Stimulated activated naive CD8-positive, alpha-beta T cell treated with anti-CD3 and anti-CD28 coated beads, Interleukin-15, Interleukin-2, amounts not matched to agents 100 ng/mL and 50 ng/mL, for 24 hours (primary cell): ENCODE data around the gene FAM168A.
A peak's percentile ranks its signal among the peaks of the same experiment; 100 is the strongest.
"Not testable (repeated sequence)": the region's sequence is repeated elsewhere in the genome, so short reads cannot be mapped to it uniquely, and the experiment has no call there.

Experiments
- H3K27ac Mint-ChIP-seq: one replicate; pipeline ENCODE4 v1.8.0; 2021; ENCODE audit warnings: mild to moderate bottlenecking, mixed read lengths
- H3K27me3 Mint-ChIP-seq: one replicate; pipeline ENCODE4 v1.8.0; 2021; ENCODE audit warnings: mixed read lengths
- H3K36me3 Mint-ChIP-seq: one replicate; pipeline ENCODE4 v1.8.0; 2021; ENCODE audit warnings: low read depth, mixed read lengths
- H3K4me1 Mint-ChIP-seq: one replicate; pipeline ENCODE4 v1.8.0; 2021; ENCODE audit warnings: low read depth, mixed read lengths
- H3K4me3 Mint-ChIP-seq: one replicate; pipeline ENCODE4 v1.8.0; 2021; ENCODE audit warnings: mild to moderate bottlenecking, mixed read lengths
- H3K9me3 Mint-ChIP-seq: one replicate; pipeline ENCODE4 v1.8.0; 2021; ENCODE audit warnings: mixed read lengths

Gene FAM168A

GRCh38 chr11:73436859-73437258, 161.1 kb downstream of the FAM168A start:
- not testable (repeated sequence) for H3K36me3 Mint-ChIP-seq, H3K27ac Mint-ChIP-seq, H3K9me3 Mint-ChIP-seq, H3K27me3 Mint-ChIP-seq, H3K4me1 Mint-ChIP-seq, H3K4me3 Mint-ChIP-seq

GRCh38 chr11:73431396-73431795, 166.5 kb downstream of the FAM168A start:
- Mint-ChIP-seq H3K4me3 (no peak overlapping the region), H3K36me3 (no peaks in the 10 kb centered on the region), H3K4me1 (peaks cover 6% of the 10 kb centered on the region), H3K27ac (no peak overlapping the region), H3K9me3 (no peaks in the 10 kb centered on the region), H3K27me3 (no peaks in the 10 kb centered on the region)

- Mint-ChIP-seq H3K4me1 (peaks cover 6% of the 10 kb centered on the region), H3K27ac (no peak overlapping the region), H3K27me3 (no peaks in the 10 kb centered on the region), H3K9me3 (no peaks in the 10 kb centered on the region), H3K4me3 (no peak overlapping the region), H3K36me3 (no peaks in the 10 kb centered on the region)
Observed at GRCh38 chr11:73430326-73430725, 167.6 kb downstream of the FAM168A start.

- Mint-ChIP-seq H3K27me3 (no peaks in the 10 kb centered on the region), H3K9me3 (no peaks in the 10 kb centered on the region), H3K27ac (no peak overlapping the region), H3K4me3 (no peak overlapping the region), H3K4me1 (peaks cover 6% of the 10 kb centered on the region), H3K36me3 (no peaks in the 10 kb centered on the region)
Observed at GRCh38 chr11:73429121-73429750, 168.7 kb downstream of the FAM168A start.

GRCh38 chr11:73428699-73429098, 169.2 kb downstream of the FAM168A start:
- Mint-ChIP-seq H3K27me3 (no peaks in the 10 kb centered on the region), H3K4me3 (no peak overlapping the region), H3K4me1 (peaks cover 6% of the 10 kb centered on the region), H3K36me3 (no peaks in the 10 kb centered on the region), H3K27ac (no peak overlapping the region), H3K9me3 (no peaks in the 10 kb centered on the region)

GRCh38 chr11:73428227-73428626, 169.7 kb downstream of the FAM168A start:
- H3K36me3 Mint-ChIP-seq: no peaks in the 10 kb centered on the region
- H3K27ac Mint-ChIP-seq: no peak overlapping the region
- no peaks in the 10 kb centered on the region for H3K27me3 Mint-ChIP-seq
- H3K9me3 Mint-ChIP-seq: no peaks in the 10 kb centered on the region
- H3K4me3 Mint-ChIP-seq: no peak overlapping the region
- H3K4me1 Mint-ChIP-seq: peaks cover 6% of the 10 kb centered on the region

GRCh38 chr11:73426219-73426850, 171.6 kb downstream of the FAM168A start:
- Mint-ChIP-seq H3K27ac (no peak overlapping the region), H3K4me1 (peaks cover 6% of the 10 kb centered on the region), H3K4me3 (no peak overlapping the region), H3K9me3 (no peaks in the 10 kb centered on the region), H3K27me3 (no peaks in the 10 kb centered on the region), H3K36me3 (no peaks in the 10 kb centered on the region)

GRCh38 chr11:73425108-73425507, 172.8 kb downstream of the FAM168A start:
- Mint-ChIP-seq H3K27me3 (no peaks in the 10 kb centered on the region), H3K36me3 (no peaks in the 10 kb centered on the region), H3K4me3 (no peak overlapping the region), H3K9me3 (no peaks in the 10 kb centered on the region), H3K27ac (no peak overlapping the region), H3K4me1 (peaks cover 6% of the 10 kb centered on the region)

- Mint-ChIP-seq H3K4me3 (no peak overlapping the region), H3K9me3 (no peaks in the 10 kb centered on the region), H3K27ac (no peak overlapping the region), H3K27me3 (no peaks in the 10 kb centered on the region), H3K4me1 (peaks cover 6% of the 10 kb centered on the region), H3K36me3 (peaks cover 10% of the 10 kb centered on the region)
Observed at GRCh38 chr11:73423506-73423905, 174.4 kb downstream of the FAM168A start.

GRCh38 chr11:73422886-73423285, 175.0 kb downstream of the FAM168A start:
- H3K27ac Mint-ChIP-seq: no peak overlapping the region
- no peaks in the 10 kb centered on the region for H3K9me3 Mint-ChIP-seq
- H3K4me3 Mint-ChIP-seq: no peak overlapping the region
- peaks cover 10% of the 10 kb centered on the region for H3K36me3 Mint-ChIP-seq
- H3K4me1 Mint-ChIP-seq: peaks cover 1% of the 10 kb centered on the region
- no peaks in the 10 kb centered on the region for H3K27me3 Mint-ChIP-seq

- Mint-ChIP-seq H3K9me3 (no peaks in the 10 kb centered on the region), H3K4me3 (no peak overlapping the region), H3K4me1 (no peaks in the 10 kb centered on the region), H3K36me3 (peaks cover 13% of the 10 kb centered on the region), H3K27ac (no peak overlapping the region), H3K27me3 (no peaks in the 10 kb centered on the region)
Observed at GRCh38 chr11:73420136-73420535, 177.8 kb downstream of the FAM168A start.

- peaks cover 13% of the 10 kb centered on the region for H3K36me3 Mint-ChIP-seq
- H3K27ac Mint-ChIP-seq: no peak overlapping the region
- H3K4me1 Mint-ChIP-seq: peaks cover 3% of the 10 kb centered on the region
- no peak overlapping the region for H3K4me3 Mint-ChIP-seq
- H3K27me3 Mint-ChIP-seq: no peaks in the 10 kb centered on the region
- no peaks in the 10 kb centered on the region for H3K9me3 Mint-ChIP-seq
Observed at GRCh38 chr11:73416786-73417185, 181.1 kb downstream of the FAM168A start.

- Mint-ChIP-seq H3K4me1 (peaks cover 3% of the 10 kb centered on the region), H3K4me3 (no peak overlapping the region), H3K27me3 (no peaks in the 10 kb centered on the region), H3K9me3 (no peaks in the 10 kb centered on the region), H3K36me3 (peaks cover 13% of the 10 kb centered on the region), H3K27ac (no peak overlapping the region)
Observed at GRCh38 chr11:73415854-73416615, 181.9 kb downstream of the FAM168A start.

- Mint-ChIP-seq H3K27me3 (no peaks in the 10 kb centered on the region), H3K9me3 (no peaks in the 10 kb centered on the region), H3K4me1 (peaks cover 3% of the 10 kb centered on the region), H3K27ac (no peak overlapping the region), H3K4me3 (no peak overlapping the region), H3K36me3 (peaks cover 13% of the 10 kb centered on the region)
Observed at GRCh38 chr11:73414977-73415651, 182.8 kb downstream of the FAM168A start.

- Mint-ChIP-seq H3K4me3 (no peak overlapping the region), H3K4me1 (peaks cover 3% of the 10 kb centered on the region), H3K27ac (peak overlapping the region; percentile 12), H3K36me3 (peaks cover 11% of the 10 kb centered on the region), H3K27me3 (no peaks in the 10 kb centered on the region), H3K9me3 (no peaks in the 10 kb centered on the region)
Observed at GRCh38 chr11:73413256-73413655, 184.7 kb downstream of the FAM168A start.
